Fibroblast of lung (primary cell): ENCODE results near the gene CERS6.
"Not testable (repeated sequence)": the region's sequence is repeated elsewhere in the genome, so short reads cannot be mapped to it uniquely, and the experiment has no call there.

Experiments used
- EZH2 ChIP-seq: IDR thresholded peaks from 2 replicates; pipeline ENCODE4 v1.5.1; 2012; ENCODE audit warnings: low read length, control low read depth, mild to moderate bottlenecking; ENCODE audit errors: missing control alignments
- TF ChIP-seq, protein P1 (sequence below), 2 donors: IDR thresholded peaks in 1 of 2; conservative IDR thresholded peaks in 1 of 2; 1 replicate in 1 of 2; 2 replicates in 1 of 2; pipeline ENCODE4 v1.5.1; 2011 to 2012; ENCODE audit warnings: low read length in 2 of 2, control low read depth in 1 of 2, inconsistent platforms in 1 of 2, low read depth in 1 of 2, mild to moderate bottlenecking in 1 of 2

DNA sequence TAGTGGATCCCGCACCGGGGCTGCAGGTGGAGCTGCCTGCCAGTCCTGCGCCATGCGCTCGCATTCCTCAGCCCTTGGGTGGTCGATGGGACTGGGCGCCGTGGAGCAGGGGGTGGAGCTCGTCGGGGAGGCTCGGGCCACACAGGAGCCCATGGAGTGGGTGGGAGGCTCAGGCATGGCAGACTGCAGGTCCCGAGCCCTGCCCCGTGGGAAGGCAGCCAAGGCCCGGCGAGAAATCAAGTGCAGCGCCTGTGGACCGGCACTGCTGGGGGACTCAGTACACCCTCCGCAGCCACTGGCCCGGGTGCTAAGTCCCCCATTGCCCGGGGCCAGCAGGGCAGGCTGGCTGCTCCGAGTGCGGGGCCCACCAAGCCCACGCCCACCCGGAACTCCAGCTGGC lies 201.3 kb downstream of the CERS6 start:
- not testable (repeated sequence) for TF ChIP-seq EZH2
- TF ChIP-seq, protein P1, sequence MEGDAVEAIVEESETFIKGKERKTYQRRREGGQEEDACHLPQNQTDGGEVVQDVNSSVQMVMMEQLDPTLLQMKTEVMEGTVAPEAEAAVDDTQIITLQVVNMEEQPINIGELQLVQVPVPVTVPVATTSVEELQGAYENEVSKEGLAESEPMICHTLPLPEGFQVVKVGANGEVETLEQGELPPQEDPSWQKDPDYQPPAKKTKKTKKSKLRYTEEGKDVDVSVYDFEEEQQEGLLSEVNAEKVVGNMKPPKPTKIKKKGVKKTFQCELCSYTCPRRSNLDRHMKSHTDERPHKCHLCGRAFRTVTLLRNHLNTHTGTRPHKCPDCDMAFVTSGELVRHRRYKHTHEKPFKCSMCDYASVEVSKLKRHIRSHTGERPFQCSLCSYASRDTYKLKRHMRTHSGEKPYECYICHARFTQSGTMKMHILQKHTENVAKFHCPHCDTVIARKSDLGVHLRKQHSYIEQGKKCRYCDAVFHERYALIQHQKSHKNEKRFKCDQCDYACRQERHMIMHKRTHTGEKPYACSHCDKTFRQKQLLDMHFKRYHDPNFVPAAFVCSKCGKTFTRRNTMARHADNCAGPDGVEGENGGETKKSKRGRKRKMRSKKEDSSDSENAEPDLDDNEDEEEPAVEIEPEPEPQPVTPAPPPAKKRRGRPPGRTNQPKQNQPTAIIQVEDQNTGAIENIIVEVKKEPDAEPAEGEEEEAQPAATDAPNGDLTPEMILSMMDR (conservative IDR thresholded peaks at IDR 0.05 in 1 of 2, IDR thresholded peaks at IDR 0.05 in 1 of 2; ENCODE audit: low read depth in 1 of 2, low read length in 2 of 2) = not testable (repeated sequence)
